ENCODE measurements around the gene ALOX5AP. TPM values are rescaled to one million over a fixed set of nuclear protein-coding genes. Genes with fewer than 3 reads are reported as not detected.

Gene ALOX5AP
- total RNA-seq, 1 experiment from 2014 or later: not detected

DNA sequence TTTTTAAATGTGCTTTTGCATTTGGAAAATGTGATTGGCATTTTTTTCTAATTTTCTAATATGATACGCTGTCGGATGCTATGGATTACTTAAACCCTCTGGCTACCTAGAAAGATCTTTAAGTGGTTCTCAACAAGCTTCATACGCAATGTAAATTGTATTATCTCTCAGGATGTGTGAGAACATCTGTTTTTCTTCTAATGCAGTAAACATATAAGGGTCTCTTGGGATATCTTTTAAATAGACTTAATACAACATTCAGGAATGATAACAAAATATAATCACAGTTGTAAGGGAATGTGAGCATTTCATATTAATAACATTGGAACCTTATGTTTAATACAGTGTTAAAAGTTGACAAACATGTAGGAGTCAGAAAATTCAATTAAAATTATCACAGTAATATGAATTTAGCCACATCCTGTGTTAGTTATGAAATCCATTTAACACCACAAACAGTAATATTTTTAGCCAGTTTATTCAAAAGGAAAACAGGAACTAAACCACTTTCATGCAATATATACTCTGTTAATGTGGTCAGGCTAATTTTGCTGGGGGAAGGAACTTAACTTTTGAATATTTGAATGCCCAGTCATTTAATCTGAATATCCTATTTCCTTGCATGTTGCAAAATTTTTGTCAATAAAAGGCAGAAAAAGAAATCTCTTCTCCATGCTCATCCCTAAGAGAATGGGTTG is 15.0 kb upstream of the ALOX5AP start:
- CTCF ChIA-PET: no interaction called here
- intact Hi-C loops (cut with micrococcal nuclease; ENCODE audit: unreplicated experiment): no loop called here
- no peak overlapping the region for H3K4me3 Mint-ChIP-seq (ENCODE audit: low read depth, unreplicated experiment)
- H3K27ac Mint-ChIP-seq (ENCODE audit: unreplicated experiment): no peak overlapping the region
- peaks cover 7% of the 10 kb centered on the region for H3K4me1 Mint-ChIP-seq (ENCODE audit: low read depth, unreplicated experiment)
- H3K9me3 Mint-ChIP-seq (ENCODE audit: low read depth, unreplicated experiment): no peaks in the 10 kb centered on the region
- H3K27me3 Mint-ChIP-seq (ENCODE audit: unreplicated experiment): no peaks in the 10 kb centered on the region
- no peak for DNase-seq
- TF ChIP-seq, protein P1, sequence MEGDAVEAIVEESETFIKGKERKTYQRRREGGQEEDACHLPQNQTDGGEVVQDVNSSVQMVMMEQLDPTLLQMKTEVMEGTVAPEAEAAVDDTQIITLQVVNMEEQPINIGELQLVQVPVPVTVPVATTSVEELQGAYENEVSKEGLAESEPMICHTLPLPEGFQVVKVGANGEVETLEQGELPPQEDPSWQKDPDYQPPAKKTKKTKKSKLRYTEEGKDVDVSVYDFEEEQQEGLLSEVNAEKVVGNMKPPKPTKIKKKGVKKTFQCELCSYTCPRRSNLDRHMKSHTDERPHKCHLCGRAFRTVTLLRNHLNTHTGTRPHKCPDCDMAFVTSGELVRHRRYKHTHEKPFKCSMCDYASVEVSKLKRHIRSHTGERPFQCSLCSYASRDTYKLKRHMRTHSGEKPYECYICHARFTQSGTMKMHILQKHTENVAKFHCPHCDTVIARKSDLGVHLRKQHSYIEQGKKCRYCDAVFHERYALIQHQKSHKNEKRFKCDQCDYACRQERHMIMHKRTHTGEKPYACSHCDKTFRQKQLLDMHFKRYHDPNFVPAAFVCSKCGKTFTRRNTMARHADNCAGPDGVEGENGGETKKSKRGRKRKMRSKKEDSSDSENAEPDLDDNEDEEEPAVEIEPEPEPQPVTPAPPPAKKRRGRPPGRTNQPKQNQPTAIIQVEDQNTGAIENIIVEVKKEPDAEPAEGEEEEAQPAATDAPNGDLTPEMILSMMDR (IDR thresholded peaks at IDR 0.05; ENCODE audit: unreplicated experiment): no peak
- H3K36me3 Mint-ChIP-seq (ENCODE audit: insufficient read depth, unreplicated experiment): no peaks in the 10 kb centered on the region
- no TSS peak for BruUV-seq (replicated peaks)

DNA sequence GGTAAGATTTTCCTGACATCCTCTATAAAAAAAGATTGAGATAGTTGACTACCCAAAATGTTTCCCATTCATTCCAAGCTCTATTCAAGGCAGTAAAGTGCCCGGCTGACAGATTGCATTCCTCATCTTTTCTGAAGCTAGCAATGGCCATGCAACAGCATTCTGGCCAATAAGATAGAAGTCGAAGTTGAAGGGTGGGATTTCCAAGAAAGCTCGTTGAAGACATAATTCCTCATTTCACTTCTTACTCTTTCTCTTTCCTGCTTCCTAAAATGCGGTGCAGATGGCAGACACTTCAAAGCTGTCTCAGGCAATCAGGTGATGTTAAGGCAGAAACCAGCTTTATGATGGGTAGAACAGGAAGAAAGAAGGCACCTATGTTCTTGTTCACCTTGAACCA is 13.4 kb upstream of the ALOX5AP start:
- no peak overlapping the region for H3K4me3 Mint-ChIP-seq (ENCODE audit: low read depth, unreplicated experiment)
- no peak overlapping the region for H3K27ac Mint-ChIP-seq (ENCODE audit: unreplicated experiment)
- TF ChIP-seq, protein P1 (IDR thresholded peaks at IDR 0.05; ENCODE audit: unreplicated experiment): no peak
- intact Hi-C loops (cut with micrococcal nuclease; ENCODE audit: unreplicated experiment): no loop called here
- no peaks in the 10 kb centered on the region for H3K36me3 Mint-ChIP-seq (ENCODE audit: insufficient read depth, unreplicated experiment)
- DNase-seq: no peak
- peaks cover 7% of the 10 kb centered on the region for H3K4me1 Mint-ChIP-seq (ENCODE audit: low read depth, unreplicated experiment)
- H3K9me3 Mint-ChIP-seq (ENCODE audit: low read depth, unreplicated experiment): no peaks in the 10 kb centered on the region
- BruUV-seq (replicated peaks): no TSS peak
- no peaks in the 10 kb centered on the region for H3K27me3 Mint-ChIP-seq (ENCODE audit: unreplicated experiment)
- CTCF ChIA-PET: no interaction called here

DNA sequence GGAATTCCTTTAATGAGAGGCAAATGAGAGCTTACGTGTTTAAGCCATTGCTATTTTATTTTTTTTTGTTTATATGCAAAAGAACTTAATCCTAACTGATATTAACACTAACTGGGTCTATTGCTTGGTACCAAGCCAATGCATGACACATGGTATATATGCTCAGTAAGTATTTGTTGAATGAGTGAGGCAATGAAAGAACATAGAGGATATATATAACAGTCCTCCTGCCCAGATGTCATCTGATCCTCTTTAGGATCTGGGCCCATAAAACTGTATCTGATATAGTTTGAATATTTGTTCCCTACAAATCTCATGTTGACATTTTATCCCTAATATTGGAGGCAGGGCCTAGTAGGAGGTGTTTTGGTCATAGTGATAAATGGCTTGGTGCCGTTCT is 13.0 kb upstream of the ALOX5AP start:
- H3K4me1 Mint-ChIP-seq (ENCODE audit: low read depth, unreplicated experiment): peaks cover 7% of the 10 kb centered on the region
- H3K4me3 Mint-ChIP-seq (ENCODE audit: low read depth, unreplicated experiment): no peak overlapping the region
- no peaks in the 10 kb centered on the region for H3K36me3 Mint-ChIP-seq (ENCODE audit: insufficient read depth, unreplicated experiment)
- CTCF ChIA-PET: no interaction called here
- TF ChIP-seq, protein P1 (IDR thresholded peaks at IDR 0.05; ENCODE audit: unreplicated experiment): no peak
- no peaks in the 10 kb centered on the region for H3K9me3 Mint-ChIP-seq (ENCODE audit: low read depth, unreplicated experiment)
- intact Hi-C loops (cut with micrococcal nuclease; ENCODE audit: unreplicated experiment): no loop called here
- no peak overlapping the region for H3K27ac Mint-ChIP-seq (ENCODE audit: unreplicated experiment)
- BruUV-seq (replicated peaks): no TSS peak
- no peak for DNase-seq
- no peaks in the 10 kb centered on the region for H3K27me3 Mint-ChIP-seq (ENCODE audit: unreplicated experiment)

DNA sequence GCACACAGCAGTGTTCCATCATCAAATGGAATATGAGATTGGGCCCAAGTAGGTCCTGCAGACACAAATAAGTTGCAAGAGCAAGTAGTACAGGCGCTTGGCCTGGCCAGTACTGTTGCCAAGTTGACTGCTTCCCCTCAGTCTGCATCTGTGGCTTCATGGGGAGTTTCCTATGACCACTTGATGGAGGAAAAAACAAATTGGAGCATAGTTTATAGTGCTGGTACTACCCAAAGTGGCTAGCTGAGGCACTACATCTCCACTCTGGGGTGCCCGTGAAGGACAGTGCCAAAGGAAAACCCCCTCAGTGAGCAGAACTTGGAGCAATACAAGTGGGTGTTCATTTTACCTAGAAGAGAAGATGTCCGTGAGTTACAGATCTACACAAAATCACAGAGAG is 10.6 kb upstream of the ALOX5AP start:
- intact Hi-C loops (cut with micrococcal nuclease; ENCODE audit: unreplicated experiment): no loop called here
- no TSS peak for BruUV-seq (replicated peaks)
- TF ChIP-seq, protein P1 (IDR thresholded peaks at IDR 0.05; ENCODE audit: unreplicated experiment): no peak
- no peaks in the 10 kb centered on the region for H3K9me3 Mint-ChIP-seq (ENCODE audit: low read depth, unreplicated experiment)
- H3K36me3 Mint-ChIP-seq (ENCODE audit: insufficient read depth, unreplicated experiment): no peaks in the 10 kb centered on the region
- CTCF ChIA-PET: no interaction called here
- H3K4me1 Mint-ChIP-seq (ENCODE audit: low read depth, unreplicated experiment): no peaks in the 10 kb centered on the region
- no peak overlapping the region for H3K4me3 Mint-ChIP-seq (ENCODE audit: low read depth, unreplicated experiment)
- no peaks in the 10 kb centered on the region for H3K27me3 Mint-ChIP-seq (ENCODE audit: unreplicated experiment)
- H3K27ac Mint-ChIP-seq (ENCODE audit: unreplicated experiment): no peak overlapping the region
- no peak for DNase-seq

All from Calu3 (cell line).